AG04450 (cell line): ENCODE measurements around the gene CTNS. TPM values are rescaled to one million over a fixed set of nuclear protein-coding genes. Genes with fewer than 3 reads are reported as not detected.

ENCODE experiments used
- CTCF ChIA-PET: fragments of 300-600, 350-600 bp; formaldehyde crosslinking; extraction: SDS; loops from one replicate; lab custom pipeline; 2022; ENCODE audit warnings: antibody characterized with exemption, inconsistent platforms; lab: Charles Lee
- POLR2A ChIA-PET: fragments of 350-600 bp; formaldehyde crosslinking; extraction: SDS; loops from one replicate; lab custom pipeline; 2021; ENCODE audit warnings: antibody characterized with exemption, inconsistent platforms; lab: Yijun Ruan, JAX
- DNase-seq: peaks from one replicate; pipeline ENCODE4 v3.0.0-alpha.2; 2011; ENCODE audit warnings: low read depth, low spot score
- H3K27ac ChIP-seq: one replicate; pipeline ENCODE4 v1.5.1; 2012; ENCODE audit warnings: low read depth, low read length, control low read depth
- H3K27me3 ChIP-seq: one replicate; pipeline ENCODE4 v1.6.0; 2012; ENCODE audit warnings: low read length; ENCODE audit not compliant: control insufficient read depth, insufficient read depth
- H3K4me3 ChIP-seq: 2 replicates; pipeline ENCODE4 v1.5.1; 2011; ENCODE audit warnings: mild to moderate bottlenecking, low read depth, low read length, control low read depth
- H3K9me3 ChIP-seq: 2 replicates; pipeline ENCODE4 v1.5.1; 2012; ENCODE audit warnings: low read length; ENCODE audit not compliant: control insufficient read depth, insufficient read depth
- CTCF ChIP-seq: IDR thresholded peaks from 2 replicates; pipeline ENCODE4 v1.5.1; 2011; ENCODE audit warnings: low read depth, low read length, control low read depth, inconsistent platforms
- polyA plus RNA-seq: library from polyadenylated mRNA; depleted of rRNA; stranded (reverse); fragments of >200 nt; gene quantifications from 2 replicates; pipeline ENCODE4 v1.2.3, GENCODE V29; 2011

The CTNS gene
- polyA plus RNA-seq, 1 experiment, result 4.2 TPM

DNA sequence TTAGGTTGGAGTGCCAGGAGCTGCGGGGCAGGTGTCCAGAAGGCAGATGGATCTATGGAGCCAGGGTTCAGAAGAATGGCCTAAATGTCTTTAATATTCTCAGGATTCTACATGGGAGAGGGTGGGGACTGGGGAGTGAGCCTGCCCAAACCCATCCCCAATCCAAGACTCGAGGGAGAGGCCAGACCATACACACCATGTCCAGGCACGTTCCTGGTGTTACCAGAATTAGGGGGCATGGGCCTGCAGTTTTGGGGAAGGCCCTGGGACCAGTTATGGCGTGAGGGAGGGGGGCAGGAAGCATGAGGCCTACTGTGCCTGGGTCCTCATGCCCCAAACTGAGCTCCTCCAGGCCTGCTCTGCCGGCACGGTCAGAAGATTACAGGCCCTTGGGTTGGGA lies 30.0 kb downstream of the CTNS start:
- no peak for DNase-seq
- Histone ChIP-seq H3K27me3 (no peaks in the 10 kb centered on the region), H3K27ac (no peak overlapping the region), H3K4me3 (peak overlapping the region; percentile 97), H3K9me3 (no peaks in the 10 kb centered on the region; the same call in 1 of the 2 replicates)
- TF ChIP-seq CTCF, result no peak
- POLR2A ChIA-PET, result interaction anchor here (0.6 to 1.9 kb wide), 5 partner anchors 8 to 1353 kb away, joined by 5 to 32 read pairs (median 7); partner anchors contain the start of genes CTNS and SHPK
- CTCF ChIA-PET, result interaction anchor here (0.8 kb wide), 1 partner anchor 161 kb away, joined by 3 read pairs; no protein-coding TSS in a partner anchor

GRCh38 chr17:3667366-3668278 lies 31.1 kb downstream of the CTNS start:
- no peak for TF ChIP-seq CTCF
- ChIA-PET POLR2A (interaction anchor here (0.6 to 1.9 kb wide), 25 partner anchors 8 to 1351 kb away, joined by 3 to 32 read pairs (median 5); partner anchors contain the start of genes CTNS, HASPIN, P2RX5 and SHPK), CTCF (interaction anchor here (0.6 kb wide), 1 partner anchor 17 kb away, joined by 3 read pairs; no protein-coding TSS in a partner anchor)
- H3K27me3 ChIP-seq, result no peaks in the 10 kb centered on the region
- H3K4me3 ChIP-seq, result peak overlapping the region; percentile 97
- H3K9me3 ChIP-seq, result no peaks in the 10 kb centered on the region; the same call in 1 of the 2 replicates
- DNase-seq, result peak; percentile 83
- peak overlapping the region; percentile 99 for H3K27ac ChIP-seq

- peak within 1 kb of the TSS; percentile 99 for H3K27ac ChIP-seq
- POLR2A ChIA-PET, result interaction anchor here (0.7 to 1.9 kb wide), 15 partner anchors 9 to 92 kb away, joined by 3 to 32 read pairs (median 5); partner anchors contain the start of genes CTNS, HASPIN, P2RX5 and SHPK
- H3K9me3 ChIP-seq, result no peaks in the 10 kb centered on the region; the same call in 1 of the 2 replicates
- peak; percentile 90 for DNase-seq
- TF ChIP-seq CTCF, result no peak
- peak within 1 kb of the TSS; percentile 97 for H3K4me3 ChIP-seq
- no peaks in the 10 kb centered on the region for H3K27me3 ChIP-seq
- CTCF ChIA-PET, result no interaction called here
These were observed 31.9 kb downstream of the CTNS start, which contains the start of the genes EMC6 and TAX1BP3 for GRCh38 chr17:3668279-3669084. Gene EMC6, plus strand, starts transcription at chr17:3668812. Its CDS starts 335 bp downstream, at chr17:3669147. Gene TAX1BP3, minus strand, starts transcription at chr17:3668578. Its CDS starts 52 bp downstream, at chr17:3668526.

- no peak for DNase-seq
- ChIA-PET CTCF (no interaction called here), POLR2A (interaction anchor here (0.7 kb wide), 2 partner anchors 40 to 42 kb away, joined by 3 read pairs; no protein-coding TSS in a partner anchor)
- Histone ChIP-seq H3K27me3 (no peaks in the 10 kb centered on the region), H3K27ac (no peak overlapping the region), H3K4me3 (peak overlapping the region; percentile 94), H3K9me3 (no peaks in the 10 kb centered on the region; the same call in 1 of the 2 replicates)
- TF ChIP-seq CTCF, result no peak
These were observed 32.5 kb downstream of the CTNS start for GRCh38 chr17:3669085-3669347.
